ENCODE data around the gene KIZ.

GRCh38 chr20:21202259-21202658 is 76.4 kb downstream of the KIZ start:
- TF ChIP-seq RAD21 (IDR thresholded peaks at IDR 0.05; ENCODE audit: low read length), result no peak
- TF ChIP-seq BHLHE40 (IDR thresholded peaks at IDR 0.05; ENCODE audit: low read depth, low read length), result no peak
- TF ChIP-seq, protein P1, sequence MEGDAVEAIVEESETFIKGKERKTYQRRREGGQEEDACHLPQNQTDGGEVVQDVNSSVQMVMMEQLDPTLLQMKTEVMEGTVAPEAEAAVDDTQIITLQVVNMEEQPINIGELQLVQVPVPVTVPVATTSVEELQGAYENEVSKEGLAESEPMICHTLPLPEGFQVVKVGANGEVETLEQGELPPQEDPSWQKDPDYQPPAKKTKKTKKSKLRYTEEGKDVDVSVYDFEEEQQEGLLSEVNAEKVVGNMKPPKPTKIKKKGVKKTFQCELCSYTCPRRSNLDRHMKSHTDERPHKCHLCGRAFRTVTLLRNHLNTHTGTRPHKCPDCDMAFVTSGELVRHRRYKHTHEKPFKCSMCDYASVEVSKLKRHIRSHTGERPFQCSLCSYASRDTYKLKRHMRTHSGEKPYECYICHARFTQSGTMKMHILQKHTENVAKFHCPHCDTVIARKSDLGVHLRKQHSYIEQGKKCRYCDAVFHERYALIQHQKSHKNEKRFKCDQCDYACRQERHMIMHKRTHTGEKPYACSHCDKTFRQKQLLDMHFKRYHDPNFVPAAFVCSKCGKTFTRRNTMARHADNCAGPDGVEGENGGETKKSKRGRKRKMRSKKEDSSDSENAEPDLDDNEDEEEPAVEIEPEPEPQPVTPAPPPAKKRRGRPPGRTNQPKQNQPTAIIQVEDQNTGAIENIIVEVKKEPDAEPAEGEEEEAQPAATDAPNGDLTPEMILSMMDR (conservative IDR thresholded peaks at IDR 0.05; ENCODE audit: low read depth, low read length), result no peak
- TF ChIP-seq MAFK (IDR thresholded peaks at IDR 0.05; ENCODE audit: low read depth, low read length), result no peak
- no peak for TF ChIP-seq RCOR1 (IDR thresholded peaks at IDR 0.05; ENCODE audit: insufficient replicate concordance, low read length)
- TF ChIP-seq, protein P2, sequence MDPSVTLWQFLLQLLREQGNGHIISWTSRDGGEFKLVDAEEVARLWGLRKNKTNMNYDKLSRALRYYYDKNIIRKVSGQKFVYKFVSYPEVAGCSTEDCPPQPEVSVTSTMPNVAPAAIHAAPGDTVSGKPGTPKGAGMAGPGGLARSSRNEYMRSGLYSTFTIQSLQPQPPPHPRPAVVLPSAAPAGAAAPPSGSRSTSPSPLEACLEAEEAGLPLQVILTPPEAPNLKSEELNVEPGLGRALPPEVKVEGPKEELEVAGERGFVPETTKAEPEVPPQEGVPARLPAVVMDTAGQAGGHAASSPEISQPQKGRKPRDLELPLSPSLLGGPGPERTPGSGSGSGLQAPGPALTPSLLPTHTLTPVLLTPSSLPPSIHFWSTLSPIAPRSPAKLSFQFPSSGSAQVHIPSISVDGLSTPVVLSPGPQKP (IDR thresholded peaks at IDR 0.05; ENCODE audit: borderline replicate concordance, low read depth, low read length), result no peak
- TF ChIP-seq, protein P3, sequence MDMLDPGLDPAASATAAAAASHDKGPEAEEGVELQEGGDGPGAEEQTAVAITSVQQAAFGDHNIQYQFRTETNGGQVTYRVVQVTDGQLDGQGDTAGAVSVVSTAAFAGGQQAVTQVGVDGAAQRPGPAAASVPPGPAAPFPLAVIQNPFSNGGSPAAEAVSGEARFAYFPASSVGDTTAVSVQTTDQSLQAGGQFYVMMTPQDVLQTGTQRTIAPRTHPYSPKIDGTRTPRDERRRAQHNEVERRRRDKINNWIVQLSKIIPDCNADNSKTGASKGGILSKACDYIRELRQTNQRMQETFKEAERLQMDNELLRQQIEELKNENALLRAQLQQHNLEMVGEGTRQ (IDR thresholded peaks at IDR 0.05; ENCODE audit: low read depth, low read length), result no peak
- no peak for TF ChIP-seq POLR2A (IDR thresholded peaks at IDR 0.05; ENCODE audit: low read depth, low read length)
- TF ChIP-seq MXI1 (IDR thresholded peaks at IDR 0.05; ENCODE audit: borderline replicate concordance, low read depth, low read length), result no peak

All from IMR-90 (cell line).